ENCODE results near the gene ADAM30. TPM values are rescaled to one million over a fixed set of nuclear protein-coding genes. Genes with fewer than 3 reads are reported as not detected.
"Not testable (repeated sequence)": the region's sequence is repeated elsewhere in the genome, so short reads cannot be mapped to it uniquely, and the experiment has no call there.

Gene ADAM30
- total RNA-seq, 1 donor from 2014 or later = not detected

DNA sequence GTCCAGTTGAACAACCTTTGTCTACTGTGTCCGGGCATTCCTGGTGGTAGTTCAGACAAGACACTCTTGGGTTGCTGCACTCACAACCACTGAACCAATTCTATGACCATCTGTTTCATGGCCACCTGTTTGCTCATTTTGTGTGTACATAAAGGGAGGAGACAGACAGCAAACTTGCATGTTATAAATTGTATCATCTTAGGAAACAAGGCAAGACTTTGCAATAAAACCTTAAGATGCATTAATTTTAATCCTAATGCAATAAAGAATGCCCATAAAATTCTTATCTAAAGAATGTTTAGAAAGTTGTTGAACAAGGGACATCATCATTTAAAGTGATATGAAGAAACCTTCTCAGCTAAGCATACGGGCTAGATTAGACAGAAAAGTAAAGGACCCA lies 34.8 kb downstream of the ADAM30 start:
- Mint-ChIP-seq H3K27me3 (ENCODE audit: low read depth) (peaks cover 32% of the 10 kb centered on the region), H3K36me3 (ENCODE audit: low read depth) (no peaks in the 10 kb centered on the region), H3K4me3 (ENCODE audit: low read depth) (no peak overlapping the region), H3K27ac (no peak overlapping the region), H3K4me1 (ENCODE audit: low read depth) (peaks cover 27% of the 10 kb centered on the region), H3K9me3 (no peaks in the 10 kb centered on the region)
- DNase-seq (ENCODE audit: low spot score) = no peak
- intact Hi-C loops (cut with micrococcal nuclease) = no loop called here

DNA sequence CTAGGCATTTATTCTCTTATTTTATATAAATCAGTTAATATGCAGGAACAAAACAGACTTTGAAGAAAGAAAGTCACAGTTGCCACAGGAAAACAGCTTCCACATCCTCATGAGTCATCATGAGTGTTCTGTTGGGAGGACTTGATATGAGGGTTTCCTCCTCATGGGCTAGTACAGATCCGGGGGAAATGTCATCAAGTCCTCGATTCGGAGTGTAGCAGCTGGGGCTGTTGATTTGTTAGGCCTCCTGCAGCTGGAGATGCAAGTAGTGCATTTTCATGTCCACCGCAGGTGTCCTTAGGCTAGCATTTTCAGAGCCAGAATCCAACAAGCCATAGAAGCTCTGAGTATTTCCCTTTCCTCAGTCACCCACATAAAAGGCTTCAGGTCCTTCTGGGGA lies 36.7 kb downstream of the ADAM30 start:
- H3K27ac Mint-ChIP-seq = no peak overlapping the region
- H3K36me3 Mint-ChIP-seq (ENCODE audit: low read depth) = no peaks in the 10 kb centered on the region

DNA sequence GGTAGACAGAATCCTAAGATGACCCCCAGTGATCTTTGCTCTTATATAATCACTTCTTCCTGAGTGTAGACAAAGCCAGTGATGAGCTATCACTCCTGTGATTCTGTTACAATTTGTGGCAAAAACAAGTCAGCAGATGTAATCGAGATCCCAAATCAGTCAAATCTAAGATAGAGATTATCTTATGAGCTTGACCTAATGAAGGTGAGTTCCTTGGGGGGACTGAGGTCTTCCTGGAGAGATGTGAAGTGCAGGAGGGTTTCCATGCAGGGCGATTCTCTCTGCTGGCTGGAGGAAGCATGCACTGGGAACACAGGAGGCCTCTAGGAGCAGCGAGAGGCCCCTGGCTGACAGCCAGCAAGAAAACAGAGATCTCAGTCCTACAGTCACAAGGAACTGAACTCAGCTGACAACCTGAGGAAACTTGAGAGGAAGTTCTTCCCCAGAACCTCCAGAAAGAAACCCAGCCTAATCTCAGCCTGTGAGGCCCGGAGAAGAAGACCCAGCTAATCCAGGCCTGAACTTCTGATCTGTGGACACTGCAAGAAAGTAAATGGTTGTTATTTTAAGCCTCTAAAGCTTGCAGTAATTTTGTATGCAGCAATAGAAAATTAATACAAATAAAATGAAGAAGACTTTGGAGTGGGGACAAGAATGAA lies 37.6 kb downstream of the ADAM30 start:
- DNase-seq (ENCODE audit: low spot score); intact Hi-C loops (cut with micrococcal nuclease): not testable (repeated sequence)

More for the DNA sequence above, 36.7 kb downstream of the ADAM30 start:
- Mint-ChIP-seq H3K4me1 (ENCODE audit: low read depth) (peaks cover 27% of the 10 kb centered on the region), H3K9me3 (no peaks in the 10 kb centered on the region), H3K27me3 (ENCODE audit: low read depth) (peaks cover 22% of the 10 kb centered on the region), H3K4me3 (ENCODE audit: low read depth) (no peak overlapping the region)
- intact Hi-C loops (cut with micrococcal nuclease) = no loop called here
- no peak for DNase-seq (ENCODE audit: low spot score)

GRCh38 chr1:119858126-119858525 lies 38.2 kb downstream of the ADAM30 start:
- Mint-ChIP-seq H3K4me1 (ENCODE audit: low read depth) (peaks cover 27% of the 10 kb centered on the region), H3K27me3 (ENCODE audit: low read depth) (peaks cover 12% of the 10 kb centered on the region), H3K4me3 (ENCODE audit: low read depth) (no peak overlapping the region), H3K9me3 (no peaks in the 10 kb centered on the region), H3K27ac (no peak overlapping the region), H3K36me3 (ENCODE audit: low read depth) (no peaks in the 10 kb centered on the region)
- intact Hi-C loops (cut with micrococcal nuclease) = no loop called here
- DNase-seq (ENCODE audit: low spot score) = no peak

More for the DNA sequence above, 37.6 kb downstream of the ADAM30 start:
- not testable (repeated sequence) for H3K36me3 Mint-ChIP-seq (ENCODE audit: low read depth); H3K9me3 Mint-ChIP-seq; H3K4me3 Mint-ChIP-seq (ENCODE audit: low read depth)
- Mint-ChIP-seq H3K4me1 (ENCODE audit: low read depth) (peaks cover 27% of the 10 kb centered on the region), H3K27ac (peak overlapping the region; percentile 8), H3K27me3 (ENCODE audit: low read depth) (peaks cover 16% of the 10 kb centered on the region)

DNA sequence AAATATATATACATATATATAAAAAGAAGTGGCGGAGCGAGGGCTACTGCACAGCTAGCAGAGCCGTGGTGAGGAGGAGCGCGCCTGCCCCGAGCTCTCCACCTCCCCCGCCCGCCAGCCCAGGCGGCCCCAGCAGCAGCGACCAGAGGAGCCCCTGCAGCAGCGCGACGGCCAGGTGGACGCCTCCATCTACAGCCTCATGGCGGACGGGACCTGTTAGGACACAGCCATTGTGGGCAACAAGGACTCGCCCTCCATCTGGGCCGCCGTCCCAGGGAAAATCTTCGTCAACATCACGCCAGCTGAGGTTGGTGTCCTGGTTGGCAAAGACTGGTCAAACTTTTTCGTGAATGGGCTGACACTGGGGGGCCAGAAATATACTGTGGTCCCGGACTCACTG lies 43.2 kb downstream of the ADAM30 start:
- Mint-ChIP-seq H3K27me3 (ENCODE audit: low read depth) (peaks cover 7% of the 10 kb centered on the region), H3K9me3 (no peaks in the 10 kb centered on the region), H3K4me1 (ENCODE audit: low read depth) (peaks cover 3% of the 10 kb centered on the region), H3K4me3 (ENCODE audit: low read depth) (no peak overlapping the region), H3K36me3 (ENCODE audit: low read depth) (no peaks in the 10 kb centered on the region), H3K27ac (no peak overlapping the region)
- DNase-seq (ENCODE audit: low spot score) = no peak
- intact Hi-C loops (cut with micrococcal nuclease) = no loop called here

DNA sequence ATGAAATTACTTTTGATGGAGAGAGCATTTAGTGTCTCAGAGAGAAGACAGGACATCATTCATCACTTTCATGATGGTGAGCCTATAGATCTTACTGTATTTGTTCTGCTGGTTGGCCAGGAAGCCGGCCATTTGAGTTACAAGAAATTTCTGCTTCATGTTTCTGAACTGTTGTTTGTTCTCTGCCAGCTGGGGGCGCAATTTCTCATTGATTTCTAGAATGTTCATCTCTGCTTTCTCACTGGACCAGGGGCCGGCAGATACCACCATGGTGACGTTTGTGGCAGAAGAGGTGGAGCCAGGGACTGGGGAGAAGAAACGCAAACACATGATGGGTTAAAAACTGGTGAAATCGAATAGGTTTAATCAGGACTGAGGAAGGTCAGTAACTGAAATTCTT lies 52.1 kb downstream of the ADAM30 start:
- DNase-seq (ENCODE audit: low spot score); H3K36me3 Mint-ChIP-seq (ENCODE audit: low read depth); H3K9me3 Mint-ChIP-seq; H3K4me1 Mint-ChIP-seq (ENCODE audit: low read depth); intact Hi-C loops (cut with micrococcal nuclease); H3K4me3 Mint-ChIP-seq (ENCODE audit: low read depth); H3K27ac Mint-ChIP-seq: not testable (repeated sequence)
- peaks cover 42% of the 10 kb centered on the region for H3K27me3 Mint-ChIP-seq (ENCODE audit: low read depth)

Other genes with a start within 250 kb of the ADAM30 start
- 12.6 and 13.0 TPM in 2 replicates for gene ZNF697, start 248.2 kb downstream of the ADAM30 start, total RNA-seq
- gene PHGDH, start 184.6 kb downstream of the ADAM30 start, total RNA-seq = 58.7 and 61.6 TPM in 2 replicates
- gene HMGCS2, start 127.6 kb downstream of the ADAM30 start, total RNA-seq = not detected in 2 replicates
- 0.18 TPM in 1 of 2 replicates, not detected in the other for gene REG4, start 85.1 kb downstream of the ADAM30 start, total RNA-seq
- 88.0 and 94.5 TPM in 2 replicates for gene NOTCH2, start 173.1 kb upstream of the ADAM30 start, total RNA-seq